ENCODE data around the gene C6orf89. TPM values are rescaled to one million over a fixed set of nuclear protein-coding genes. Genes with fewer than 3 reads are reported as not detected.
A peak's percentile ranks its signal among the peaks of the same experiment; 100 is the strongest.

C6orf89 gene
- total and polyA plus RNA-seq, 4 donors: 42.6 to 69.5 (median 50.4) TPM

GRCh38 chr6:36927691-36928546 lies 42.2 kb downstream of the C6orf89 start:
- Histone ChIP-seq H3K27ac (ENCODE audit: low read depth, low read length) (peak overlapping the region; percentile 72), H3K36me3 (ENCODE audit: control insufficient read depth, insufficient read depth, low read length) (peaks cover 16% of the 10 kb centered on the region), H3K4me3 (ENCODE audit: low read depth, low read length) (no peak overlapping the region), H3K9me3 (ENCODE audit: control insufficient read depth, insufficient read depth, low read length) (no peaks in the 10 kb centered on the region), H3K27me3 (ENCODE audit: control insufficient read depth, insufficient read depth, low read length) (no peaks in the 10 kb centered on the region), H3K4me1 (ENCODE audit: control insufficient read depth, insufficient read depth, low read length) (peaks cover 6% of the 10 kb centered on the region)
- DNase-seq (ENCODE audit: low read depth in 4 of 6, low spot score in 6 of 6): no peak
- 63% methylated on average over 10 of the region's 13 CpGs for WGBS (ENCODE audit: insufficient coverage)

GRCh38 chr6:36928547-36928918 lies 42.8 kb downstream of the C6orf89 start:
- peak overlapping the region; percentile 72 for H3K27ac ChIP-seq (ENCODE audit: low read depth, low read length)
- H3K27me3 ChIP-seq (ENCODE audit: control insufficient read depth, insufficient read depth, low read length): no peaks in the 10 kb centered on the region
- H3K4me3 ChIP-seq (ENCODE audit: low read depth, low read length): no peak overlapping the region
- H3K36me3 ChIP-seq (ENCODE audit: control insufficient read depth, insufficient read depth, low read length): peaks cover 10% of the 10 kb centered on the region
- DNase-seq (ENCODE audit: low read depth in 4 of 6, low spot score in 6 of 6): no peak
- H3K9me3 ChIP-seq (ENCODE audit: control insufficient read depth, insufficient read depth, low read length): no peaks in the 10 kb centered on the region
- 72% methylated on average over 6 of the region's 7 CpGs for WGBS (ENCODE audit: insufficient coverage)
- peaks cover 6% of the 10 kb centered on the region for H3K4me1 ChIP-seq (ENCODE audit: control insufficient read depth, insufficient read depth, low read length)

GRCh38 chr6:36929152-36929551 lies 43.4 kb downstream of the C6orf89 start:
- peak overlapping the region; percentile 72 for H3K27ac ChIP-seq (ENCODE audit: low read depth, low read length)
- peaks cover 5% of the 10 kb centered on the region for H3K36me3 ChIP-seq (ENCODE audit: control insufficient read depth, insufficient read depth, low read length)
- H3K9me3 ChIP-seq (ENCODE audit: control insufficient read depth, insufficient read depth, low read length): no peaks in the 10 kb centered on the region
- H3K4me3 ChIP-seq (ENCODE audit: low read depth, low read length): no peak overlapping the region
- peaks cover 3% of the 10 kb centered on the region for H3K4me1 ChIP-seq (ENCODE audit: control insufficient read depth, insufficient read depth, low read length)
- WGBS (ENCODE audit: insufficient coverage): 64% methylated on average over 9 of the region's 10 CpGs
- no peaks in the 10 kb centered on the region for H3K27me3 ChIP-seq (ENCODE audit: control insufficient read depth, insufficient read depth, low read length)
- no peak for DNase-seq (ENCODE audit: low read depth in 4 of 6, low spot score in 6 of 6)

DNA sequence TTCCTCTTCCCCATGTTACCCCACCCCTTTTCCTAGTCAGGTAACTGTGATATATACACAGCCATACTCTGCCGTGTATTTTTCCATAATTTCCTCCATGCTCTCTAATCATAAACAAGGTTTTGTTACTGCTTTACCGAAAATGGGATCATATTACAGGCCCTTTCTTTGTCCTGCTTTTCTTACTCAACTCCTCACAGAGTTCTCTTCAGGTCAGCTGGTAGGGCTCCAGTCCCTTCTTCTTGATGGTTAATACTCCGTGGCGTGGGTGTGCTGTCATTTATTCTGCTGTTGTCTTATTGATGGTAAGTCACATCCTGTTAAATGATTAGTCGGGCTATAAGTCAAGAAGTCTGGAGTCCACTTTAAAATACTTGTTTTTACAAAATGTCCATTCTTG lies 43.9 kb downstream of the C6orf89 start:
- WGBS (ENCODE audit: insufficient coverage): 53% methylated on average over 2 of the region's 5 CpGs
- no peak overlapping the region for H3K4me3 ChIP-seq (ENCODE audit: low read depth, low read length)
- DNase-seq (ENCODE audit: low read depth in 4 of 6, low spot score in 6 of 6): no peak
- H3K27me3 ChIP-seq (ENCODE audit: control insufficient read depth, insufficient read depth, low read length): no peaks in the 10 kb centered on the region
- no peak overlapping the region for H3K27ac ChIP-seq (ENCODE audit: low read depth, low read length)
- H3K36me3 ChIP-seq (ENCODE audit: control insufficient read depth, insufficient read depth, low read length): peaks cover 5% of the 10 kb centered on the region
- H3K9me3 ChIP-seq (ENCODE audit: control insufficient read depth, insufficient read depth, low read length): no peaks in the 10 kb centered on the region
- H3K4me1 ChIP-seq (ENCODE audit: control insufficient read depth, insufficient read depth, low read length): peaks cover 3% of the 10 kb centered on the region

- no peak for DNase-seq (ENCODE audit: low read depth in 4 of 6, low spot score in 6 of 6)
- 96% methylated on average over 4 of the region's 4 CpGs for WGBS (ENCODE audit: insufficient coverage)
- H3K27ac ChIP-seq (ENCODE audit: low read depth, low read length): no peak overlapping the region
Measured at GRCh38 chr6:36930483-36930882, 44.7 kb downstream of the C6orf89 start.

DNA sequence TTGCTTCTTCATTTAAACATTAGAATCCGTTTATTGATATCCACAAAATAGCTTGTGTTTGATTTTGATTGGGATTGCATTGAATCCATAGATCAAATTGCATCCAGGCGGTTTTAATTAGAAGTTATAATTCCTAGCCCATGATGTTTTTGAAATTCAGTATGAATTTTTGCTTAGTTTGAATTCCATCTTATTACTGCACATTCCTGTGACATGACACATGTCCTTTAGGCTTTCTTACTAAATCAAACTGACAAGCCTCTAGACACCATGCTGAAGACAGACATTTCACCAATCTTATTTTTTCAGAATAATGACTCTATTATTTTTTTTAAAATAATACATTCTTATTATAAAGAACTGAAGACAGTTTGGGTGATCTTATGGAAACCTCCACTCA lies 47.4 kb downstream of the C6orf89 start:
- no peak for DNase-seq (ENCODE audit: low read depth in 4 of 6, low spot score in 6 of 6)
- peaks cover 3% of the 10 kb centered on the region for H3K4me1 ChIP-seq (ENCODE audit: control insufficient read depth, insufficient read depth, low read length)
- H3K4me3 ChIP-seq (ENCODE audit: low read depth, low read length): no peak overlapping the region
- H3K9me3 ChIP-seq (ENCODE audit: control insufficient read depth, insufficient read depth, low read length): no peaks in the 10 kb centered on the region
- no peaks in the 10 kb centered on the region for H3K27me3 ChIP-seq (ENCODE audit: control insufficient read depth, insufficient read depth, low read length)
- no peak overlapping the region for H3K27ac ChIP-seq (ENCODE audit: low read depth, low read length)
- H3K36me3 ChIP-seq (ENCODE audit: control insufficient read depth, insufficient read depth, low read length): peaks cover 5% of the 10 kb centered on the region
- no CpG with 5 or more reads among the region's 2 CpGs for WGBS (ENCODE audit: insufficient coverage)

More at GRCh38 chr6:36930483-36930882, 44.7 kb downstream of the C6orf89 start:
- Histone ChIP-seq H3K4me1 (ENCODE audit: control insufficient read depth, insufficient read depth, low read length) (peaks cover 3% of the 10 kb centered on the region), H3K27me3 (ENCODE audit: control insufficient read depth, insufficient read depth, low read length) (no peaks in the 10 kb centered on the region), H3K9me3 (ENCODE audit: control insufficient read depth, insufficient read depth, low read length) (no peaks in the 10 kb centered on the region), H3K4me3 (ENCODE audit: low read depth, low read length) (no peak overlapping the region), H3K36me3 (ENCODE audit: control insufficient read depth, insufficient read depth, low read length) (peaks cover 5% of the 10 kb centered on the region)

- Histone ChIP-seq H3K9me3 (ENCODE audit: control insufficient read depth, insufficient read depth, low read length) (no peaks in the 10 kb centered on the region), H3K27me3 (ENCODE audit: control insufficient read depth, insufficient read depth, low read length) (no peaks in the 10 kb centered on the region), H3K4me3 (ENCODE audit: low read depth, low read length) (no peak overlapping the region), H3K27ac (ENCODE audit: low read depth, low read length) (no peak overlapping the region), H3K4me1 (ENCODE audit: control insufficient read depth, insufficient read depth, low read length) (peaks cover 3% of the 10 kb centered on the region), H3K36me3 (ENCODE audit: control insufficient read depth, insufficient read depth, low read length) (peaks cover 5% of the 10 kb centered on the region)
- 100% methylated on average over 2 of the region's 4 CpGs for WGBS (ENCODE audit: insufficient coverage)
- DNase-seq (ENCODE audit: low read depth in 4 of 6, low spot score in 6 of 6): no peak
Measured at GRCh38 chr6:36933519-36933918, 47.8 kb downstream of the C6orf89 start.

- Histone ChIP-seq H3K4me1 (ENCODE audit: control insufficient read depth, insufficient read depth, low read length) (no peaks in the 10 kb centered on the region), H3K9me3 (ENCODE audit: control insufficient read depth, insufficient read depth, low read length) (no peaks in the 10 kb centered on the region), H3K36me3 (ENCODE audit: control insufficient read depth, insufficient read depth, low read length) (no peaks in the 10 kb centered on the region), H3K27me3 (ENCODE audit: control insufficient read depth, insufficient read depth, low read length) (no peaks in the 10 kb centered on the region), H3K4me3 (ENCODE audit: low read depth, low read length) (no peak overlapping the region), H3K27ac (ENCODE audit: low read depth, low read length) (no peak overlapping the region)
- no CpG with 5 or more reads among the region's 7 CpGs for WGBS (ENCODE audit: insufficient coverage)
- DNase-seq (ENCODE audit: low read depth in 4 of 6, low spot score in 6 of 6): no peak
Measured at GRCh38 chr6:36934901-36935300, 49.1 kb downstream of the C6orf89 start.

- WGBS (ENCODE audit: insufficient coverage): 98% methylated on average over 5 of the region's 5 CpGs
- no peak for DNase-seq (ENCODE audit: low read depth in 4 of 6, low spot score in 6 of 6)
- H3K27ac ChIP-seq (ENCODE audit: low read depth, low read length): no peak overlapping the region
- no peaks in the 10 kb centered on the region for H3K36me3 ChIP-seq (ENCODE audit: control insufficient read depth, insufficient read depth, low read length)
- H3K4me1 ChIP-seq (ENCODE audit: control insufficient read depth, insufficient read depth, low read length): no peaks in the 10 kb centered on the region
- H3K4me3 ChIP-seq (ENCODE audit: low read depth, low read length): no peak overlapping the region
- no peaks in the 10 kb centered on the region for H3K27me3 ChIP-seq (ENCODE audit: control insufficient read depth, insufficient read depth, low read length)
- no peaks in the 10 kb centered on the region for H3K9me3 ChIP-seq (ENCODE audit: control insufficient read depth, insufficient read depth, low read length)
Measured at GRCh38 chr6:36936824-36937223, 51.1 kb downstream of the C6orf89 start.

DNA sequence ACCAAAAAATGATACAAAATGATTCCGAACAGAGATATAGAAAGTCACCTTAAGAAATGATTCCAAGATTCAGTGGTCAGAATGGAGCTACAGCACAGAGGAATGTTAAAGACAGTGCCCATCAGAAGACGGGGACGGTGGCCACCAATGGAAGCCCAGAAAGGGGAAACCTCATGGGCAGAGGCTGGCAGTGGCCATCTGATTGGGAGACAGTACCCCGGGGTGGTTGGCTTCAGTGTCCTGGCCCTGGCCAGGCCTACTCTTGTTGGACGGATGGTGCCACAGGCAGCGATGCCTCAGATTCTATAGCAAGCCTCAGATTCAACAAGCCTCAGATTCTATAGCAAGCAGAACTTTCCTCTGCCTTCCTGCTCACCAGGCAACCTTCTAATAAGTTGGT lies 52.1 kb downstream of the C6orf89 start:
- no peak for DNase-seq (ENCODE audit: low read depth in 4 of 6, low spot score in 6 of 6)
- Histone ChIP-seq H3K9me3 (ENCODE audit: control insufficient read depth, insufficient read depth, low read length) (no peaks in the 10 kb centered on the region), H3K36me3 (ENCODE audit: control insufficient read depth, insufficient read depth, low read length) (no peaks in the 10 kb centered on the region), H3K4me1 (ENCODE audit: control insufficient read depth, insufficient read depth, low read length) (no peaks in the 10 kb centered on the region), H3K4me3 (ENCODE audit: low read depth, low read length) (no peak overlapping the region), H3K27me3 (ENCODE audit: control insufficient read depth, insufficient read depth, low read length) (no peaks in the 10 kb centered on the region), H3K27ac (ENCODE audit: low read depth, low read length) (no peak overlapping the region)
- 96% methylated on average over 6 of the region's 6 CpGs for WGBS (ENCODE audit: insufficient coverage)
